ENCODE measurements around the gene NKD2.
"Not testable (repeated sequence)": the region's sequence is repeated elsewhere in the genome, so short reads cannot be mapped to it uniquely, and the experiment has no call there.

The NKD2 gene

DNA sequence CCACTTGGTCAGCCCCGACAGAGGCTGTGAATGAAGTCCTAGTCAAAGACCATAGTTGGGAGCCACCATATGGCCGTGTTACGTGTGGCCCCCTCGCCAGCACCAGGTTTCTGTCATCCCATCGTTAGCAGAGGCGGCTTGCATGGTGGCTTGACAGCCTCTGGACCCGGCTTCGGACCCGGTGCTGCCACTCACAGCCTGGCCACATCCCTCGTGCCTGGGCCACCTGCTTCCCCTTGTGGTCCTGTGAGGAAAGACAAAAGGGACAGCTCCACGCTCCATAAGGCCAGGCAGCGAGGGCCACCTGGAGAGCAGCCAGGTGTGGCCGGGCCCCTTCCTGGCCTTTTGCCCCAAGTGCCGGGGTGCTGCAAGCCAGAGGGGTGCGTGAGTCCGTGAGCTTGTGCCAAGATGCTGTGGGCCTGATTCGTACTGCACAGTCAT, 6.2 kb downstream of the NKD2 start:
- DNase-seq, result no peak

DNA sequence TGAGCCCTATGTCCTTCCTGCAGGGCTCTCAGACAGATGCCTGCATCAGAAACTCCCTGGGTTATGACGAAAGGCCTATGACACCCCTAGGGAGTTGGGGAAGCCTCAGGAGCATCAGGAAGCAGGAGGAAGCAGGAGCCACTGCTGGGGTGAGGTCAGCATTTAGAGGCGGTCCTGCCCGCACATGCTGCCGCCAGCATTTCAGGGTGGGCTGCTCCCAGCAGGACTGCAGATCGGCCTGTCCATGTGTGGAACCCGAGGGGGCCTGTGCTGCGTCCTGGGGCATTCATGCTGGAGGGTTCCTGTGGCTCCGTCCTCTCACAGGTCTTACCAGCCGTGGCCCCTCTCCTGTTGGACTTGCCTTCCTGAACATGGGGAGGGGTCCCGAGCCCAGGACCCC, 6.9 kb downstream of the NKD2 start:
- no peak for DNase-seq

- no peak for DNase-seq
Measured at GRCh38 chr5:1016036-1016435, 7.4 kb downstream of the NKD2 start.

DNA sequence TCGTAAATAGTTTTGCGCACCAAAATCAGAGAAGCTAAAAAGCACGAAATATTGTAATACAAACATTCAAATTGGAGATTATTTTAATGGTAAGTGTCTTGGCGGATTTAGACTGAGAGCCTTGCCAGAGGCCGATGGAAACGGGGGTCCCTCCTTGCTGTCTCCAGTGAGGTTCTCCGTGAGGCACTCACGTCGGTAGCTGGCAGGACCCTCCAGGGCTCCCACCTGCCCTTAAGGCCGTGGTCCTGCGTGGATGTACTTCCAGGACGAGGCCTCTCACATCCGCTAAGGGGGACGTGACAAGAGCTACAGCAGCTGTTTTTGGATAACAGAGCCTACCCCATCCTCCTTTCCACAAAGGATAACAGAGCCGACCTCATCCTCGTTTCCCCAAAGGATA, 7.9 kb downstream of the NKD2 start:
- DNase-seq, result no peak

GRCh38 chr5:1017056-1017455, 8.5 kb downstream of the NKD2 start:
- no peak for DNase-seq

- no peak for DNase-seq
Measured at GRCh38 chr5:1017691-1018455, 9.3 kb downstream of the NKD2 start.

- no peak for DNase-seq
Measured at GRCh38 chr5:1018596-1018995, 10.0 kb downstream of the NKD2 start.

DNA sequence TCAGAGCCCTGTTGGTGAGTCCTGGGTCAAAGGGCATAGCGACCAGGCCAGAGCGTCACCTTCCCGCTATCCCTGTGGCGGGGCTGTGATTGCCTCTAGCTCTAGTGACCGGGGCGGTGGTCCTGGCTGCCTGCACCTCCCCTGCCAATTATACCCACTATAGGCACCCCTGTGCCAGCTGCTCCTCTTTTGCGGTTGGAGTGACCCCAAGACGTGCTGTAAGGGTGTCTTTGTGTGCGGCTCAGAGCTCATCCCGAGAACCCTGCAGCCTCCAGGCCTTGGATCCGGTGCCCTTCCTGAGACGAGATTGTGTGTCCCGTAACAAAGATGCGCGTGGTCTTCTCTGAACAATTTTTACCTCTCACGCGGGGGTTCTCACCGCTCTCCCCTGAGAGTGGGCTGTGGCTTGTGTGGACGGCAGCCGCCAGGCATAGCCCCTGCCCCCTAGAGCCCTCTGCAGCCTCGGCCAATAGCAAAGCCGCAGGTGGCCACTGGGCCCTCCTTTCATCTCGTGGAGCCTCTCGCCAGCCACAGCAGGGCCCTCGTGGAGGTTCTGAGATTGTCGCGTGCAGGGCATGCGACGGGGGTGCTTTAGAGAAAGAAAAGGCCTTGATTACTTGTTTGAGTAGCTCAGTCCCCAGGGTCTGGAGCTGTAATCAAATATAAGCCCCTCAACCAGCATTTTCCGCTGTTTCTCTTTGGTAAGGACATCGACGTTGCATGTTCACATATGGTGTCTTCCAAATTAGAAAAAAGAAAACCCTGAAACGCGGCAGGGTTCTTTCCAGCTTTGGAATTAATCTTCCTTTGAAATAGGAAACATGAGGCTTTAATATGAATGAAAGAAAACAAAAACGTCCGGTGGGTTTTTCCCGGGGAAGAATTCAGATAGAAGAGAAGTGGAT, 10.7 kb downstream of the NKD2 start:
- no peak for DNase-seq

DNA sequence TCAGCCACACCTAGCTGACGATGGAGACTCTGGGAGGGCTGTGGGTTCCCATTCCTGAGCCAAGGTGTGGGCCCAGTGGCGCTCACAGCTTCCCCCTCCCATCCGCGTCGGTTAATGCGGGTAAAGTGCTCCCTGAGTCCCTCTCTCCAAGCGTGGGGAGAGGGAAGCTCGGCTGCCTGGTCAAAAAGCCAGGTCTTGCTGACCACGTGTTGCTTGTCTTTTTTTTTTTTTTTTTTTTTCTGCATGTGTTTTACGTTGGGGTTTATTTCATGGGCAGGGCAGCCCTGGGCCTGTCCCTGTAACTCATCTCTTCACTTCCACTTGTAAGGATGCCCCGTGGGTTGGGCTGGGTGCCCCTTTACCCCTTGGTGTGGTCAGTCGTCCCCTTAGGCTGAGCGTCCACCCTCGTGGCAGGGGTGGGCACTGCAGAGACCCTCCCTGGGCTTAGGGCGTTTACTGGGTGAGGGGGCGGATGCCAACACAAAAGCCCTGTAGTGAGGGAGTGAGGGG, 11.9 kb downstream of the NKD2 start:
- DNase-seq, result no peak

GRCh38 chr5:1021136-1021968, 12.8 kb downstream of the NKD2 start:
- DNase-seq, result no peak

DNA sequence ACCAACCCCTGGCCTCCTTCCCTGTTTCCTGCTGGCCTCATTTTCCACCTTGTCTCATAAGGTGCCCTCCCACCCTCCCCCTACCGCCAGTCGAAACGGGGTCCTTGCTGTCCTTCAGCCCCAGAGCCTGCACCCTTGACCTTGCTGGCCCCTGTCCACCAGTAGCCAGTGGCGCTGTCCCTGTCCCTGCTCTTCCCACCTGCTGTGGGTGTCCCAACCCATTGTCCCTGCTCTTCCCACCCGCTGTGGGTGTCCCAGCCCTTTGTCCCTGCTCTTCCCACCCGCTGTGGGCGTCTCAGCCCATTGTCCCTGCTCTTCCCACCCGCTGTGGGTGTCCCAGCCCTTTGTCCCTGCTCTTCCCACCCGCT, 13.4 kb downstream of the NKD2 start:
- DNase-seq, result not testable (repeated sequence)

- no peak for DNase-seq
Measured at GRCh38 chr5:1026700-1027621, 18.4 kb downstream of the NKD2 start.

- no peak for DNase-seq
Measured at GRCh38 chr5:1027631-1028441, 19.2 kb downstream of the NKD2 start.

DNA sequence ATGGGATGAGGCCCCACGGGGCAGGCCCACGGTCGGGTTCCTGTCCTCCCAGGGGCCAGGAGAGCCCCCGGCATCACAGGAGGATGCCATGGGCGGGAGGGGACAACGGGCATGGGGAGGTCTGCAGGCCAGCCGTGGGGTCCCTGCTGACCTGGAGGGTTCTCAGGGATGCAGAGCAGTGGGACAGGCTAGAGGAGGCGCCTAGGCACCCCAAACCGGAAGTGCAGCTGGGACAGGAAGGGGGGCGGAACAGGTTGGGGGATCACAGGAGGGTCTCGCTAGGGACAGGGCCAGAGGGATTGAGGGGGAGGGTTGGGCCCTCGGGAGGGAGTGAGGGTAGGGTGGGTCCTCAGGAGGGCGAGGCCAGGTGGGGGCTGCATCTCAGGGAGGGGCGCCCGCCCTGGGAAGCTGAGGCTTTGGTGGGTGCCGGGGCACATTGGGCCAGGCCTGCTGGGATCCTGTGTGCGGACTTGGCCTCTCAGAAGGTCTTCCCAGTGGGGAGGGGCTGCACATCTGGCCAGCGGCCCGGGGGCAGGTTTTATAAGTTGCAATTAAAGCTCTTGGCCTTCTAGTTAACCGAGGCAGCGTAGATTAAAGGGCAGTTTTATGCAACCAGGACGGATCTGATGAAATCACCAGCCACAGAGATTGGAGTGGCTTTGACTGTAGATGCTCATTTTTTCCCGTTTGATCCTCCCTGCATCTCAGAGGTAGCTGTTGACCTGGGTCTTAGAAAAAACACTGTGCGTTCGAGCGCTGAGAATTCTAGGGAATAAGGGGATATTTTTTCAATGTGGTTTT, 20.1 kb downstream of the NKD2 start:
- DNase-seq, result no peak

- DNase-seq, result no peak
Measured at GRCh38 chr5:1029282-1029944, 20.8 kb downstream of the NKD2 start.

DNA sequence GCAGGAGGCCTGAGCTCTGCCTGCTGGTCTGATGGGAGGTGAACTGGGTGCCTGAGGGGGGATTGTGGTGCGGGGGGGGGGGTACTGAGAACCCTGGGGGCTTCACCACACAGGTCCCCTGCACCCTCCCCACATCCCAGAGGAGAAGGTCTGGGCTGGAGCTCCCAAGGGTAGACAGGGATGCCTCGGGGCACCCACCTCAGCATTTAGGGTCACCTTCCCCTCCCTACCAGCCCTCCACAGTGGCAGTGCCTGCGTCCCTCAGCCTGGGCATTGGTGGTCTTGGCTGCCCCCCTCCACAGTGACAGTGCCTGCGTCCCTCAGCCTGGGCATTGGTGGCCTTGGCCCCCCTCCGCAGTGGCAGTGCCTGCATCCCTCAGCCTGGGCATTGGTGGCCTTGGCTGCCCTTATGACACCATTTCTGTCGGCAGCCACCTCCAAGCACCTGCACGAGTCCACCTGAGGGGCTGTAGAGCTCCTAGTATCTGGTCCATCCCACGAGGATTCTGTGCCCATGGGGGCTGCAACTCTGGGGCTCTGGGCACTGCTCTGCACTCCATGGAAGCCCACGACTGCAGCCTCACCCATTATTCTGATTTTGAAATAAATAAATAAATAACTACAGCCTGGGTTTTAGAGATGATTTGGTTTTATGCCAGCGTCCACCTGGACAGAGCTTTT, 21.5 kb downstream of the NKD2 start:
- no peak for DNase-seq

GRCh38 chr5:1030801-1031271, 22.2 kb downstream of the NKD2 start:
- no peak for DNase-seq

- no peak for DNase-seq
Measured at GRCh38 chr5:1031306-1031959, 22.8 kb downstream of the NKD2 start.
